Natural killer cell (primary cell): Measurements from ENCODE around the gene AOAH. TPM values are rescaled to one million over a fixed set of nuclear protein-coding genes. Genes with fewer than 3 reads are reported as not detected.
A peak's percentile ranks its signal among the peaks of the same experiment; 100 is the strongest.

Experiments
- ATAC-seq, 3 donors: fragments of 150-1000 bp in 2 of 3; fragments of 200-7000 bp in 1 of 3; cut with Tn5 transposase; 1 replicate in 1 of 3; 2 replicates in 2 of 3; pipeline ENCODE4 v1.10.0; 2021; ENCODE audit warnings: mild to moderate bottlenecking in 2 of 3, moderate library complexity in 2 of 3
- DNase-seq, 2 donors: peaks; one replicate each; pipeline versions ENCODE4 v3.0.0 to v3.0.0-alpha.2; 2013 to 2021; ENCODE audit warnings: mixed read lengths in 1 of 2
- H3K27ac ChIP-seq: one replicate; pipeline ENCODE4 v1.5.1; 2013; ENCODE audit warnings: mild to moderate bottlenecking, low read length
- H3K27me3 ChIP-seq: one replicate; pipeline ENCODE4 v1.6.1; 2013; ENCODE audit warnings: low read length; ENCODE audit not compliant: control insufficient read depth, insufficient read depth
- H3K36me3 ChIP-seq: one replicate; pipeline ENCODE4 v1.6.1; 2013; ENCODE audit warnings: low read length; ENCODE audit not compliant: control insufficient read depth, insufficient read depth
- H3K4me1 ChIP-seq: one replicate; pipeline ENCODE4 v1.6.1; 2013; ENCODE audit warnings: low read length; ENCODE audit not compliant: control insufficient read depth, insufficient read depth
- H3K4me3 ChIP-seq: one replicate; pipeline ENCODE4 v1.5.1; 2013; ENCODE audit warnings: low read length
- H3K9me3 ChIP-seq: one replicate; pipeline ENCODE4 v1.6.1; 2013; ENCODE audit warnings: low read length; ENCODE audit not compliant: control insufficient read depth, insufficient read depth
- H3K27ac Mint-ChIP-seq, 2 donors: one replicate each; pipeline ENCODE4 v1.8.0; 2022; ENCODE audit warnings: mild to moderate bottlenecking in 2 of 2, mixed read lengths in 2 of 2, moderate library complexity in 1 of 2
- H3K27me3 Mint-ChIP-seq, 2 donors: one replicate each; pipeline ENCODE4 v1.8.0; 2022; ENCODE audit warnings: low read depth in 2 of 2, mixed read lengths in 2 of 2
- H3K36me3 Mint-ChIP-seq: one replicate; pipeline ENCODE4 v1.8.0; 2022; ENCODE audit warnings: mixed read lengths
- H3K4me1 Mint-ChIP-seq, 2 donors: one replicate each; pipeline ENCODE4 v1.8.0; 2022; ENCODE audit warnings: mixed read lengths in 2 of 2
- H3K4me3 Mint-ChIP-seq: one replicate; pipeline ENCODE4 v1.8.0; 2022; ENCODE audit warnings: mild to moderate bottlenecking, moderate library complexity, mixed read lengths
- H3K9me3 Mint-ChIP-seq, 2 donors: one replicate each; pipeline ENCODE4 v1.8.0; 2022; ENCODE audit warnings: mixed read lengths in 2 of 2
- WGBS: methylation state at CpG from one replicate; pipeline ENCODE4 v1.1.7; 2013; ENCODE audit warnings: missing lambda C conversion rate; ENCODE audit not compliant: insufficient coverage; 5-methylcytosine and 5-hydroxymethylcytosine counted together
- intact Hi-C: fragments of 100-400 bp; cut with micrococcal nuclease; formaldehyde crosslinking; loops from one replicate; pipeline ENCODE4 v1.14.2; 2022
- total RNA-seq, 4 donors: library from RNA; stranded (reverse); fragments of 120-200 nt in 1 of 4; gene quantifications; one replicate each; pipeline versions ENCODE4 v1.2.3 to v1.2.4, GENCODE V29; 2013 to 2022
- TF ChIP-seq, protein P1 (sequence below): fragments of 200-600 bp; IDR thresholded peaks from one replicate; pipeline ENCODE4 v1.8.0; 2022; ENCODE audit warnings: antibody characterized with exemption

Gene AOAH
- total RNA-seq, 3 donors from 2014 or later (not counting 1 experiment from before 2014, with no cell fraction given): 263 to 403 (median 312) TPM

- H3K36me3 Mint-ChIP-seq: peaks cover 6% of the 10 kb centered on the region
- no peak for DNase-seq
- no peaks in the 10 kb centered on the region for H3K9me3 Mint-ChIP-seq
- peak in 1 of 3 donors; percentile 36 for ATAC-seq
- peak overlapping the region; percentile 62 to 85 for H3K27ac Mint-ChIP-seq
- no peaks in the 10 kb centered on the region for H3K27me3 Mint-ChIP-seq
- intact Hi-C loops: no loop called here
- Histone ChIP-seq H3K4me1 (peaks cover 21% of the 10 kb centered on the region), H3K9me3 (no peaks in the 10 kb centered on the region), H3K36me3 (peaks cover 39% of the 10 kb centered on the region), H3K27ac (no peak overlapping the region), H3K27me3 (no peaks in the 10 kb centered on the region), H3K4me3 (no peak overlapping the region)
- TF ChIP-seq, protein P1, sequence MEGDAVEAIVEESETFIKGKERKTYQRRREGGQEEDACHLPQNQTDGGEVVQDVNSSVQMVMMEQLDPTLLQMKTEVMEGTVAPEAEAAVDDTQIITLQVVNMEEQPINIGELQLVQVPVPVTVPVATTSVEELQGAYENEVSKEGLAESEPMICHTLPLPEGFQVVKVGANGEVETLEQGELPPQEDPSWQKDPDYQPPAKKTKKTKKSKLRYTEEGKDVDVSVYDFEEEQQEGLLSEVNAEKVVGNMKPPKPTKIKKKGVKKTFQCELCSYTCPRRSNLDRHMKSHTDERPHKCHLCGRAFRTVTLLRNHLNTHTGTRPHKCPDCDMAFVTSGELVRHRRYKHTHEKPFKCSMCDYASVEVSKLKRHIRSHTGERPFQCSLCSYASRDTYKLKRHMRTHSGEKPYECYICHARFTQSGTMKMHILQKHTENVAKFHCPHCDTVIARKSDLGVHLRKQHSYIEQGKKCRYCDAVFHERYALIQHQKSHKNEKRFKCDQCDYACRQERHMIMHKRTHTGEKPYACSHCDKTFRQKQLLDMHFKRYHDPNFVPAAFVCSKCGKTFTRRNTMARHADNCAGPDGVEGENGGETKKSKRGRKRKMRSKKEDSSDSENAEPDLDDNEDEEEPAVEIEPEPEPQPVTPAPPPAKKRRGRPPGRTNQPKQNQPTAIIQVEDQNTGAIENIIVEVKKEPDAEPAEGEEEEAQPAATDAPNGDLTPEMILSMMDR: no peak
- 65% methylated on average over 1 of the region's 1 CpG for WGBS
- H3K4me1 Mint-ChIP-seq: peaks cover 59% of the 10 kb centered on the region in 2 donors
- no peak overlapping the region for H3K4me3 Mint-ChIP-seq
Measured at GRCh38 chr7:36568452-36568849, 155.8 kb downstream of the AOAH start.

- Mint-ChIP-seq H3K4me3 (no peak overlapping the region), H3K36me3 (peaks cover 5% of the 10 kb centered on the region), H3K27me3 (no peaks in the 10 kb centered on the region), H3K9me3 (no peaks in the 10 kb centered on the region), H3K27ac (peak overlapping the region; percentile 62 to 85), H3K4me1 (peaks cover 53 to 56% of the 10 kb centered on the region in 2 donors)
- Histone ChIP-seq H3K4me1 (peaks cover 18% of the 10 kb centered on the region), H3K9me3 (no peaks in the 10 kb centered on the region), H3K36me3 (peaks cover 40% of the 10 kb centered on the region), H3K4me3 (no peak overlapping the region), H3K27me3 (no peaks in the 10 kb centered on the region), H3K27ac (no peak overlapping the region)
- 97% methylated on average over 5 of the region's 7 CpGs for WGBS
- ATAC-seq: no peak
- DNase-seq: no peak
- TF ChIP-seq, protein P1: no peak
- intact Hi-C loops: no loop called here
Measured at GRCh38 chr7:36567699-36568451, 156.4 kb downstream of the AOAH start.

DNA sequence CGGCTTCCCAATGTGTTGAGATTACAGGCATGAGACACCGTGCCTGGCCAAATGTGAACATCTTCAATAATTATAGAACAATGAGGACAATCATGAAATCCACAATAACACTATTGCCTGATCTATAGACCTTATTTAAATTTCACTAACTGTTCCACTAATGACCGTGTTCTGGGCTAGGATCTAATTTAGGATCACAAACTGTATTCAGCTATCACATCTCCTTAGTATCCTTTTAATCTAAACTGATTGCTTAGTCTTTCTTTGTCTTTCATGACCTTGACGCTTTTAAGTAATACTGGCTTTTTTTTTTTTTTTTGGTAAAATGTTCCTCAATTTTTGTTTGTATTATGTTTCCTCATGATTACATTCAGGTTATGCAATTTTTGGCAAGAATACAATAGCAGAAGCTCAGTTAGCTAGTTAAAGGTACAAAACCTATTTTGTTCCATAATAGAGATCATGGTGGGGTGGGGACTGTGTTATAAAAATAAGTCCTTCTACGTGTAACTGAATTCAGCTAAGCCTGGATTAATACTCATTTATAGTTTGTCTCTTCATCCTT lies 158.4 kb downstream of the AOAH start:
- Mint-ChIP-seq H3K27me3 (no peaks in the 10 kb centered on the region), H3K9me3 (no peaks in the 10 kb centered on the region), H3K36me3 (peaks cover 5% of the 10 kb centered on the region), H3K27ac (peak overlapping the region; percentile 71 to 75), H3K4me3 (no peak overlapping the region), H3K4me1 (peaks cover 46 to 47% of the 10 kb centered on the region in 2 donors)
- Histone ChIP-seq H3K36me3 (peaks cover 50% of the 10 kb centered on the region), H3K4me3 (no peak overlapping the region), H3K9me3 (no peaks in the 10 kb centered on the region), H3K27ac (no peak overlapping the region), H3K27me3 (no peaks in the 10 kb centered on the region), H3K4me1 (peaks cover 3% of the 10 kb centered on the region)
- intact Hi-C loops: no loop called here
- DNase-seq (no peak), ATAC-seq (no peak)
- TF ChIP-seq, protein P1: no peak
- WGBS: 87% methylated on average over 3 of the region's 5 CpGs
